Subcutaneous adipose tissue (tissue), 4 donors: Measurements from ENCODE around the gene HS3ST5. TPM values are rescaled to one million over a fixed set of nuclear protein-coding genes. Genes with fewer than 3 reads are reported as not detected.

ENCODE experiments used
- total RNA-seq, 4 donors: library from RNA; depleted of rRNA; stranded (reverse); fragments of >200 nt; gene quantifications; one replicate each; pipeline ENCODE4 v1.1.0, GENCODE V29; 2016
- TF ChIP-seq, protein P1 (sequence below): fragments of 450-650 bp; IDR thresholded peaks from one replicate; pipeline ENCODE4 v1.5.1; 2016; ENCODE audit warnings: low read depth, mild to moderate bottlenecking, control low read depth, antibody characterized with exemption, moderate library complexity

HS3ST5 gene
- total RNA-seq, 4 donors from 2014 or later = not detected

- TF ChIP-seq, protein P1, sequence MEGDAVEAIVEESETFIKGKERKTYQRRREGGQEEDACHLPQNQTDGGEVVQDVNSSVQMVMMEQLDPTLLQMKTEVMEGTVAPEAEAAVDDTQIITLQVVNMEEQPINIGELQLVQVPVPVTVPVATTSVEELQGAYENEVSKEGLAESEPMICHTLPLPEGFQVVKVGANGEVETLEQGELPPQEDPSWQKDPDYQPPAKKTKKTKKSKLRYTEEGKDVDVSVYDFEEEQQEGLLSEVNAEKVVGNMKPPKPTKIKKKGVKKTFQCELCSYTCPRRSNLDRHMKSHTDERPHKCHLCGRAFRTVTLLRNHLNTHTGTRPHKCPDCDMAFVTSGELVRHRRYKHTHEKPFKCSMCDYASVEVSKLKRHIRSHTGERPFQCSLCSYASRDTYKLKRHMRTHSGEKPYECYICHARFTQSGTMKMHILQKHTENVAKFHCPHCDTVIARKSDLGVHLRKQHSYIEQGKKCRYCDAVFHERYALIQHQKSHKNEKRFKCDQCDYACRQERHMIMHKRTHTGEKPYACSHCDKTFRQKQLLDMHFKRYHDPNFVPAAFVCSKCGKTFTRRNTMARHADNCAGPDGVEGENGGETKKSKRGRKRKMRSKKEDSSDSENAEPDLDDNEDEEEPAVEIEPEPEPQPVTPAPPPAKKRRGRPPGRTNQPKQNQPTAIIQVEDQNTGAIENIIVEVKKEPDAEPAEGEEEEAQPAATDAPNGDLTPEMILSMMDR = no peak
Observed at GRCh38 chr6:114154812-114155211, 188.0 kb downstream of the HS3ST5 start.

DNA sequence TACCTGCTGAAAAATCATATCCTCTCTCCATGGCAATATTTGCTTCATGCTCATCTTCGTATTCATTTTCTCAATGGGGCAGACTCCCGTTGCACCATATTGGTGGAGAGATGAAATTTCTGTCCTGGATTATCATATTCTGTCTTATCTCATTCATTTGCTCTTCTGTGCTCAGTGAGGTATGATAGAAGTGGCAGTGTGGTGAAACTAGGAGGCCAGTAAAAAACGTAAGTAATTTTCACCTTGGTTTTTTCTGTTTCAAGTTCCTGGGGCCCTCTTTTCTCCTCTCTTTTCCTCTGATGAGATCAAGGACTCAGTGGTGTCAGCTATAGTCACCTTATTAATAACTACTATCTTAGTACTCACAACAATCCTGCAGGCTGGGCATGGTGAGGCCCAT lies 189.4 kb downstream of the HS3ST5 start:
- TF ChIP-seq, protein P1 = no peak

- TF ChIP-seq, protein P1 = no peak
Observed at GRCh38 chr6:114151064-114151690, 191.6 kb downstream of the HS3ST5 start.

- TF ChIP-seq, protein P1 = no peak
Observed at GRCh38 chr6:114144887-114145851, 197.7 kb downstream of the HS3ST5 start.

GRCh38 chr6:114142258-114142657 lies 200.6 kb downstream of the HS3ST5 start:
- TF ChIP-seq, protein P1 = no peak

- TF ChIP-seq, protein P1 = no peak
Observed at GRCh38 chr6:114140416-114140815, 202.4 kb downstream of the HS3ST5 start.

- TF ChIP-seq, protein P1 = no peak
Observed at GRCh38 chr6:114138577-114139248, 204.1 kb downstream of the HS3ST5 start.
